Activated naive CD4-positive, alpha-beta T cell treated with anti-CD3 and anti-CD28 coated beads for 36 hours (primary cell): ENCODE measurements around the gene FAAP100. TPM values are rescaled to one million over a fixed set of nuclear protein-coding genes. Genes with fewer than 3 reads are reported as not detected.
A peak's percentile ranks its signal among the peaks of the same experiment; 100 is the strongest.

ENCODE experiments used
- CTCF ChIA-PET: fragments of 350-600 bp; sonication (Branson Sonifier 250); formaldehyde crosslinking; loops from one replicate; lab custom pipeline; 2021; ENCODE audit warnings: antibody characterized with exemption; lab: Charles Lee
- DNase-seq: peaks from one replicate; pipeline ENCODE4 v3.0.0-alpha.2; 2020
- H3K27ac Mint-ChIP-seq: one replicate; pipeline ENCODE4 v1.8.0; 2021; ENCODE audit warnings: mild to moderate bottlenecking, mixed read lengths
- H3K27me3 Mint-ChIP-seq: one replicate; pipeline ENCODE4 v1.8.0; 2021; ENCODE audit warnings: low read depth, mixed read lengths
- H3K36me3 Mint-ChIP-seq: one replicate; pipeline ENCODE4 v1.8.0; 2021; ENCODE audit warnings: low read depth, mixed read lengths
- H3K4me1 Mint-ChIP-seq: one replicate; pipeline ENCODE4 v1.8.0; 2021; ENCODE audit warnings: low read depth, mixed read lengths
- H3K4me3 Mint-ChIP-seq: one replicate; pipeline ENCODE4 v1.8.0; 2021; ENCODE audit warnings: mild to moderate bottlenecking, moderate library complexity, mixed read lengths
- H3K9me3 Mint-ChIP-seq: one replicate; pipeline ENCODE4 v1.8.0; 2021; ENCODE audit warnings: mixed read lengths
- intact Hi-C: fragments of 100-400 bp; cut with micrococcal nuclease; formaldehyde crosslinking; loops from one replicate; pipeline ENCODE4 v1.15.1; 2023
- total RNA-seq, 2 experiments: library from RNA; stranded (reverse); gene quantifications; one replicate each; pipeline ENCODE4 v1.2.3, GENCODE V29; 2021

FAAP100 gene
- total RNA-seq, 2 experiments from 2014 or later = 25.3 to 27.1 TPM

GRCh38 chr17:81558941-81559806 is 7.0 kb upstream of the FAAP100 start:
- DNase-seq = no peak
- Mint-ChIP-seq H3K4me3 (no peak overlapping the region), H3K9me3 (no peaks in the 10 kb centered on the region), H3K4me1 (peaks cover 8% of the 10 kb centered on the region), H3K27me3 (no peaks in the 10 kb centered on the region), H3K36me3 (peaks cover 18% of the 10 kb centered on the region), H3K27ac (no peak overlapping the region)
- intact Hi-C loops = no loop called here
- CTCF ChIA-PET = no interaction called here

DNA sequence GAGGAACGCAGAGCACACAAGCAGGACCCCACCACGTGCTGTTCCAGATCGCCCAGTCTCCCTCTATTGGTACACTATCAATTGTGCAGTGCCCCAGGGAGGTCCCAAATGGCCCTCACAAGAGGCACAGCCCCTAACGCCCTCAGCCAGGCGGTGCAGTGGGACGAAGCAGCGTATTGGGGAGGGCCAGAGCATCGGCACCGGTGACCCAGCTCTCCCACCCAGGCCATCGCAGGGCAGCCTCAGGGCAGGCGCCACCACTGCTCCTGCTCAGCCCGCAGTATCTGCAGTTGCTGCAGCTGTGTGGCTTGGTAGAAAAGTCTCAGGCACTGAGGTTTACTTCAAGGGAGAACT is 5.9 kb upstream of the FAAP100 start:
- intact Hi-C loops = no loop called here

GRCh38 chr17:81557276-81558114 is 5.3 kb upstream of the FAAP100 start:
- H3K9me3 Mint-ChIP-seq = no peaks in the 10 kb centered on the region
- peaks cover 19% of the 10 kb centered on the region for H3K4me1 Mint-ChIP-seq
- peaks cover 15% of the 10 kb centered on the region for H3K36me3 Mint-ChIP-seq
- intact Hi-C loops = no loop called here
- no peaks in the 10 kb centered on the region for H3K27me3 Mint-ChIP-seq
- H3K27ac Mint-ChIP-seq = no peak overlapping the region
- CTCF ChIA-PET = interaction anchor here (1.7 kb wide), 1 partner anchor 43 kb away, joined by 4 read pairs; no protein-coding TSS in a partner anchor
- no peak overlapping the region for H3K4me3 Mint-ChIP-seq
- DNase-seq = no peak

More for the DNA sequence above, 5.9 kb upstream of the FAAP100 start:
- Mint-ChIP-seq H3K4me3 (no peak overlapping the region), H3K27ac (no peak overlapping the region), H3K27me3 (no peaks in the 10 kb centered on the region), H3K4me1 (peaks cover 19% of the 10 kb centered on the region), H3K9me3 (no peaks in the 10 kb centered on the region), H3K36me3 (peaks cover 18% of the 10 kb centered on the region)
- DNase-seq = no peak
- CTCF ChIA-PET = no interaction called here

GRCh38 chr17:81556863-81557262 is 4.7 kb upstream of the FAAP100 start:
- CTCF ChIA-PET = interaction anchor here (1.7 kb wide), 1 partner anchor 44 kb away, joined by 4 read pairs; no protein-coding TSS in a partner anchor
- no peak for DNase-seq
- Mint-ChIP-seq H3K27ac (no peak overlapping the region), H3K9me3 (no peaks in the 10 kb centered on the region), H3K36me3 (peaks cover 12% of the 10 kb centered on the region), H3K4me1 (peaks cover 19% of the 10 kb centered on the region), H3K4me3 (no peak overlapping the region), H3K27me3 (no peaks in the 10 kb centered on the region)
- intact Hi-C loops = no loop called here

DNA sequence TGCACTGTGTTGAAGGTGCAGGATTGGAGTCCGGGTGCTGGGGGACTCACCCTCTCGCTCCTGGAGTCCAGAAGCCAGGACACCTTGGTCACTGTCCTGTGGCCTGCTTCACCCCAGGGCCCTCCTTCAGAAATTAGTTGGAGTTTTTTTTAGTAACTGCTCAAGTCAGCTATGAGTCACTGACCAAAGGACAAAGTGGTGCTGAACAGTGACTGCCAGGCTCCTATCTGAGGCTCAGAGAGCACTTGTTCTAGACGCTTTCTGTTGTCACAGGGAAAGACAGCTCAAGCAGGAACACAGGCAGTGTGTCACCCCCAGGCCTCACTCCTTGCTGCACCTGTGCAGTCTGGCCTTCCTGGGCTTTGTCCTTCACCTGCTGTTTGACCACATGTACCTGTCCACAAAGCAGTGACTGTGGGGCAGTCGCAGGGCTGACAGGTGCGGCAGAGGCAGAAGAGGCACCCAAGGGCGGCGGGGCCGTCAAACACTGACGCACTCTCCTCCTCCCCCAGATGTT is 4.1 kb upstream of the FAAP100 start:
- H3K4me3 Mint-ChIP-seq = no peak overlapping the region
- intact Hi-C loops = no loop called here
- H3K27ac Mint-ChIP-seq = no peak overlapping the region
- no peak for DNase-seq
- H3K9me3 Mint-ChIP-seq = no peaks in the 10 kb centered on the region
- peaks cover 12% of the 10 kb centered on the region for H3K36me3 Mint-ChIP-seq
- CTCF ChIA-PET = interaction anchor here (1.7 kb wide), 1 partner anchor 45 kb away, joined by 4 read pairs; no protein-coding TSS in a partner anchor
- H3K4me1 Mint-ChIP-seq = peaks cover 22% of the 10 kb centered on the region
- H3K27me3 Mint-ChIP-seq = no peaks in the 10 kb centered on the region

DNA sequence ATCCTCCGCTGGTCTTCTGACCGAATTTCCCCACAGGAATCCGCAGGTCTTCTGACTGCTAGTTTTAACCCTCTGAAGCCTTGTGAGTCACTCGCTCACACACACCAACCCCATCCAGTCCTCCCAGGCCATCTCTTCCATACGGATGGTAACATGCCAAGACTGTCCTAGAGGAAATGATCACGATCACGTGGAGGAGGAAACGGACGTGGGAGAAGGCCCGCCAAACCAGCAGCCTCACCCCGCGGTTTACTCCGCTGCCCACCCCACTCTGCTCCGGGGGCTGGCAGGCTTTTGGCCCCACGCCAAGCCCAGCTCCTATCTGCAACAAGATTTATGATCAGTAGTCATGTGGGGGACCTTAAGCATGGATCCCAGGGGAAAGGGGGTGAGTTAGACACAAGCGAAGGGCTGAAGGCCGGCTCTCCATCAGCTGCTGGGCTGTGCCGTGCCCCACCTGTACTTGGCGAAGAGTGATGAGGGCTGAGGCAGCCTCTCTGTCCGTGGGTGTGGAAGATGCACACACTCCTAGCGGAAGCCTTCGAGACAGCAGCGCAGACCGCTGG is 1.5 kb upstream of the FAAP100 start:
- Mint-ChIP-seq H3K36me3 (peaks cover 15% of the 10 kb centered on the region), H3K27me3 (no peaks in the 10 kb centered on the region), H3K9me3 (no peaks in the 10 kb centered on the region), H3K4me3 (peak overlapping the region; percentile 83), H3K27ac (peak overlapping the region; percentile 82), H3K4me1 (peaks cover 38% of the 10 kb centered on the region)
- DNase-seq = no peak
- CTCF ChIA-PET = interaction anchor here (0.6 kb wide), 1 partner anchor 75 kb away, joined by 4 read pairs; no protein-coding TSS in a partner anchor
- intact Hi-C loops = loop anchor here (1.0 to 5.0 kb wide), 7 partner anchors 41 to 330 kb away; partner anchors contain the start of genes ACTG1, CCDC137, MRPL12 and OXLD1

- CTCF ChIA-PET = interaction anchor here (0.7 to 1.0 kb wide), 2 partner anchors 9 to 34 kb away, joined by 3 to 7 read pairs; no protein-coding TSS in a partner anchor
- H3K27ac Mint-ChIP-seq = peak overlapping the region; percentile 82
- H3K4me1 Mint-ChIP-seq = peaks cover 38% of the 10 kb centered on the region
- peak; percentile 84 for DNase-seq
- H3K4me3 Mint-ChIP-seq = peak overlapping the region; percentile 83
- intact Hi-C loops = loop anchor here (1.0 to 5.0 kb wide), 7 partner anchors 41 to 330 kb away; partner anchors contain the start of genes ACTG1, CCDC137, MRPL12 and OXLD1
- H3K9me3 Mint-ChIP-seq = no peaks in the 10 kb centered on the region
- peaks cover 12% of the 10 kb centered on the region for H3K36me3 Mint-ChIP-seq
- no peaks in the 10 kb centered on the region for H3K27me3 Mint-ChIP-seq
Observed at GRCh38 chr17:81553018-81553615, 964 bp upstream of the FAAP100 start.

- Mint-ChIP-seq H3K4me3 (peak overlapping the region; percentile 83), H3K36me3 (peaks cover 11% of the 10 kb centered on the region), H3K9me3 (no peaks in the 10 kb centered on the region), H3K4me1 (peaks cover 38% of the 10 kb centered on the region), H3K27me3 (no peaks in the 10 kb centered on the region), H3K27ac (peak overlapping the region; percentile 50)
- CTCF ChIA-PET = interaction anchor here (1.0 to 1.1 kb wide), 2 partner anchors 32 to 46 kb away, joined by 4 to 7 read pairs; no protein-coding TSS in a partner anchor
- no peak for DNase-seq
- intact Hi-C loops = loop anchor here (2.0 to 5.0 kb wide), 4 partner anchors 49 to 255 kb away; partner anchors contain the start of genes CCDC137, MRPL12 and OXLD1
Observed at GRCh38 chr17:81551458-81552243, 502 bp downstream of the FAAP100 start.

DNA sequence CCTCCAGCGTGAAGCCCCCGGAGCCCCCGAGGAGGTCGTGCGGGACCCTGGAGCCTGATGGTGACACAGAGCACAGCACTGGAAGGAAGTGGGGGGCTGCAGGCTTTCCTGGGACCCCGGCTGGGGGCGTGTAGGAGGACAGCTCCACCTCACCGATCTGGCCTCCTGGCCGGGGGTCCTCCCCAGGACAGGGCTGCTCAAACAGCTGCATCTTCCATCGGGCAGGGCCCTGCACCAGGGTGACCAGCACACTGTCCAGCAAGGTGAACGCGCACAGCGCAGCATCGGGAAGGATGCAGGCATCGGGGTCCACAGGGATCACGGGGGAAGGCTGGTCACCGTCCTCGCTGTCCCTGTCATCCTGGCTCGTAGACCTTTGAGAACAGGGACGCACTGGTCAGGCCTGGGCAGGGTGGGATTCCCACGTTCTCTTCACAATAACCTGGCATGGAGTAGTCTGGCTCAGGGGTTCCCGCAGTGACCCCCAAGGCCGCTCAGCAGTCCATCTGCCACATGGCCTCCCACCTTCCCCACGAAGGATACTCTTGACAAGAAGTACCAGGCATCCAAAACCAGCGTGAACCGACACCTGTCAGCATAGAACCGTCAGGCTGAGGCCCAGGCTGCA is 1.2 kb downstream of the FAAP100 start:
- H3K27me3 Mint-ChIP-seq = no peaks in the 10 kb centered on the region
- intact Hi-C loops = loop anchor here (5.0 kb wide), 2 partner anchors 116 to 151 kb away; partner anchors contain the start of genes CCDC137, MRPL12 and OXLD1
- H3K27ac Mint-ChIP-seq = no peak overlapping the region
- no peaks in the 10 kb centered on the region for H3K9me3 Mint-ChIP-seq
- peaks cover 13% of the 10 kb centered on the region for H3K36me3 Mint-ChIP-seq
- no peak for DNase-seq
- peaks cover 38% of the 10 kb centered on the region for H3K4me1 Mint-ChIP-seq
- CTCF ChIA-PET = no interaction called here
- peak overlapping the region; percentile 83 for H3K4me3 Mint-ChIP-seq

DNA sequence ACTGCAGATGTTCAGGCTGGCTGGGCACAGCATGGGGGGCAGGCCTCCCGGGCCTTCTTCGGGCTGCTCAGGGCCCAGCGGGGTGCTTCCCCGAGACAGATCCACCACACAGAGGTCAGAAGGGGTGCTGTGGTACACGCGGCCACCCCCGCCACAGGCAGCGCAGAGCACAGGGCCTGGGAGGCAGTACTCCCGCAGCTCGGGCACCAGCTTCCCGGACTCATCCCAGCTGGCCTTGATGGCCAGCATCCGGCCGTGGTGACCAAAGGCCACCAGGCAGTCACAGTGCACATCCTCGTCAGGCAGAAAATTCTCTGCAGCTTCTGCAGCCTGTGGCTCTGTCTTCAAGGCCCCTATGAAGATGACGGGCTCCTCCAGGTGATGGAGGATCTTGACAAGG is 1.9 kb downstream of the FAAP100 start:
- Mint-ChIP-seq H3K27ac (no peak overlapping the region), H3K36me3 (peaks cover 13% of the 10 kb centered on the region), H3K4me3 (peak overlapping the region; percentile 83), H3K4me1 (peaks cover 38% of the 10 kb centered on the region), H3K27me3 (no peaks in the 10 kb centered on the region), H3K9me3 (no peaks in the 10 kb centered on the region)
- intact Hi-C loops = loop anchor here (5.0 kb wide), 2 partner anchors 117 to 152 kb away; partner anchors contain the start of genes CCDC137, MRPL12 and OXLD1
- DNase-seq = no peak
- CTCF ChIA-PET = no interaction called here
